NCI-H69 (cell line): ENCODE measurements around the gene CWC22.
"Not testable (repeated sequence)": the region's sequence is repeated elsewhere in the genome, so short reads cannot be mapped to it uniquely, and the experiment has no call there.

Experiments used
- DNase-seq: peaks from one replicate; lab custom pipeline; 2025; lab: John Stamatoyannopoulos, UW

Gene CWC22

DNA sequence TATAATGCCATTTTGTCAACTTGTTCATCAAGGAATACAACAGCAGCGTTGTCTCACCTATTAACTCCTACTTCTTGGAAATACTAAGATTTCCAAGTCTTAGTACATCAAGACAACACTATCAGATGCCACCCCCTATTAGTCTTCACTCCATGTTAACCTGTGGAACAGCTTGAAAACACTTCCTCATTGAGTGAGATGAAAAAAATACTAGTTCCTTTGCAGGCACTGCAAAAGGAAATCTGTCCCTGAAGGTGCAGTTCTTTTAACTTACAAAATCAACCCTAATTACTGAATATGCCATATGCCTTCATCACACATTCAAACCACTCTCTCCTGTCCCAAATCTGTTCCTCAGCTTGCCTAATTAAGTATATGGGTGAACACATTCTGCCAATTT is 4.0 kb downstream of the CWC22 start:
- no peak for DNase-seq

DNA sequence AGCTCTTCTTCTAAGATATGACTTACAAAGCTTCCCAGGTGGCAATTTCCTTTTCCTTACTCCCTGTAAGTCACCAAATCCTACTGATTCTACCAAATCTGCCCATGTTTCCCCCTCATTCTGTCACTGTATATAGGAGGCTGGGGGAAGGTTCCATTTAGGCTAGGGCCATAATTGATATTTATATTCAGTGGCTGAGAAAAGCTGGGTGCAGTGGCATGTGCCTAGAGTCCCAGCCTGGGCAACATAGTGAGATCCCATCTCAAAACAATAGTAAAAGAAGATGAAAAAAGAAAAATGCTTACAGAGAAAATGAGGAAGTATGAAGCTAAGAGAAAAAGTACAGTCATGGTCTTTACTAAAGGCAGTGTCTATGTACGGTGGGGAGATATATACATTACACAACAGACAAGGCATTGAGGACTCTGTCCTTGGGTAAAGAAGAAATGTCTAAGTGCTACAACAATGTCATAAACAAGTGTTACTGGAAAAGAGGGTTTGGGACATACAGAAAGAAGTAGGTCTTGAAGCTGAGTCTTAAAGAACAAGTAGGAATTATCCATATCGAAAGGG is 4.8 kb downstream of the CWC22 start:
- DNase-seq = no peak

DNA sequence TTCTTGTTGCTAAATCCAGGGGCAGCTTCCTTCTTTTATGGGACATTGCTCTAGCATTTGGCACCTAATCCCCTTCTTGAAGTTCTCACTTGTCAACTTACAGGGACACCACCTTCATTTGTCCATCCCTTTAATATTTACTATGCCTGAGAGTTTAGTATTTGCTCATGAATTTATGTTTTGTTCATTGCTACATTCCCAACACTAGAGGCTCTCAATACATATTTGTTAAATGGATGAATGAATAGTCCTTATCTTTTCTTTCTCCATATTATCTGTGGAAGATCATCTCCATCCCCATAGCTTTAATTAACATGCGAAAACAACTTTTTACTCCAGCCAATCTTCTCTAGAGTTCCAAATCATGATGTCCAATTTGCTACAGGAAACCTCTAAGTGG is 5.4 kb downstream of the CWC22 start:
- no peak for DNase-seq

DNA sequence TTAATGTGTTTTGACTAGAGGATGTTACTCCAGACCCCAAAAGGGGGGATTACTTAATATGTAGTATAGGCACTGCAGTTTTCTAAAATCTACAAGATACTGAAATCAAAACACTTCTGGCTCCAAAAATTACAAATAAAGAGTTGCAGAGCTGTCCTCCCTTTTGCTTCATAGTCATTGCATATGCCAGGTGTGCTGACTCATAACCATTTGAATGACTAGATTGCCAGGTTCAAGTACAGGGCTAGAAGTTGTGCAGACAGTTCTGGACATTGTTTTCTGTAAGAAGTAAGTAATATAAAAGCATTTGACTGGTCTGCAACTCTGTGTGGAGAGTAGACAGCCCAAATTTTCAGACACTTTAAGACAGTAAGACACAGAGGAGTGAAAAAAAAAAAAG is 6.7 kb downstream of the CWC22 start:
- peak; percentile 2 for DNase-seq

DNA sequence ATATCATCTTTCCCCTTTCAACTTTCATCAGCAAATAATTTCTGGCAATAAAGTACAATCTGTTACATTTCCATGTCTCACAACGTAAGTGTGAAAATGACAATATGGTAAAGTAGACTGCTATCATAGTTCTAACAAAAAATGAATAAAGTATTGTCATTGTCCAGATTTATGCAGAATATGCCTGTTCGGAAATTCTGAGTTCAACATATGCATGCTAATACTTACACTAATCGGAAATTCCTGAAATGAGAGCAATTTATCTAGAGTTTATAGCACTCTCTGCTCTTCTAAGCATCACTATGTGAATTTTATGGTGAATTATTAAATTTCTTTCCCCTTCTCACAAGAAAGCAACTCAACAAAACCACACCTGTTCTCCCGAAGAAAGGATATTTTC is 8.1 kb downstream of the CWC22 start:
- no peak for DNase-seq

DNA sequence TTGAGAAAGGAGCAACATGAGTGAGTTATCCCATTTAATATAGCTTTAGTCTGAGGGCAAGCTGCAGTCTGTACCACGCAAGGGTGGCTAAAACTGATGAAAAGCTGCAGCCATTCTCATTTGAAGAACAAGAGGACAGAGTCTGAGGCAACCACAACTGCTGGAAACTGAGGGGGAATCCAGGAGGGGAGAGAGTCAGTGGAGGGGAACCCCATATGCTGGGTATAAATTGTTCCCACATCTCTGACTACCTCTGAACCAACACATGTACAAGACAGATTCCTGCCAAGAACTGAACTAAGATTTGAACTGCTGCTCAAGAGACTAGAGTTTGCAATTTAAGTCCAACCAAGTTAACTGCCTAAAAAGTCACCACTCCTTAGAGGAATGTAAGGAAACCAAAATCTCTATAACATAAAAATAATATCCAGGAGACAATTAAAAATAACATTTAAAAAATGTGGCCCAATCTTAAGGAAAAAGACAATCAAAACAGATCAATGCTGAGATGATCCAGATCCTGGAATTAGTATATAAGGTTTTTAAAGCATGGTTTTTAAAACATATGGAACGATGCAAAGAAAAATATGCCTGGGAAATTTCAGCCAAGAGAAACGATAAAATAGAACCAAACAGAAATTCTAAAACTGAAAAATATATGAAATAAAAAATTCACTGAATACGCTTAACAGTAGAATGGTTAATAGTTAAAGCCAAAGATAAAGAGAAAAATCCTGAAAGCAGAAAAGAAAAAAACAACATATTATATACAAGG is 11.2 kb downstream of the CWC22 start:
- DNase-seq = no peak

DNA sequence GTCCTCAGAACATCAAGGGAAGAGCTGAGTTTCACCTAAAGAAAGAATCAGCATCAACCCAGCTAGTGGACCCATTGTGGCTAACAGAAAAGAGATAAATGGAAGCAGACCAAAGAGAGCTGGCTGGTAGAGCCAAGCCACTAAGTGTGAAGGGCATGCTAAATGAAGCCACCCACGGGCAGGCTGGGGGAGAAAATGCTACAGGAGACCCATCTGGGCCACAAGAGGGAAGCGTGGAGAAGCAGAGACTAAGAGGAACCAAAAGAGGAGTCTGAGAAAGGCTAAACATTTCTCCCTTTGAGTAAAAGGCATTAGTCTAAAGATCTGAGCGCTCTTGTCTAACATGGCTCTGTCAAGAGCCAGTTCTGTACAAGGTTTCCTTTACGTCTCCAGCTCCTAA is 15.8 kb downstream of the CWC22 start:
- DNase-seq = peak; percentile 7

DNA sequence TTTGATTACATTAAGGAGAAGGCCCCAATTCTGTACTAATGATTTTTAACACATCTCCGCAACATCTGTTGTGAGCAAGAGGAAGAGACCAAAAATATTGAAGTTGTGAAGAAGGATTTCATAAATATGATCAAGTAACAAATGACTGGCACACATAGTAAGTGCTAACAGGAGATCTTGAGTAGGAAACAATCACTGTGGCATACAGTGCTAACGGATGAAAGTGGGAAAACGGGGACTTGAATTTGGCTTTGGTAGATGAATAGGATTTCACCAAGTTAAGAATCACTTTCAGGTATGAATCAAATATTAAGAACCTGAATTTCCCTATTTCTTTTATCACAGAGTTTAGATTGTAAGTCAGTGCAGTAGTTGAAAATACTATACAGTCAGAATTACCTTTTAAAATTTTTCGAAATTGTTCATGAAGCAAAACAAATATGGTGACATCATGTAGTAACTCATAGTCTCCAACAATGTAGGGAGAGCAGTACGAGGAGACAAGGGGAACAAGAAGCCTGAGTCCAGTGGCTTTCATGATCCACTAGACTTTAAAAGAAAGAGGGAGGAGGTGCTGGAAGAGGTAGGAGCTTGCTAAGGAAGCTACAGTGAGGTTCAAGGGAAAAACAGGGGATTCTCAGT is 16.3 kb downstream of the CWC22 start:
- DNase-seq = no peak

DNA sequence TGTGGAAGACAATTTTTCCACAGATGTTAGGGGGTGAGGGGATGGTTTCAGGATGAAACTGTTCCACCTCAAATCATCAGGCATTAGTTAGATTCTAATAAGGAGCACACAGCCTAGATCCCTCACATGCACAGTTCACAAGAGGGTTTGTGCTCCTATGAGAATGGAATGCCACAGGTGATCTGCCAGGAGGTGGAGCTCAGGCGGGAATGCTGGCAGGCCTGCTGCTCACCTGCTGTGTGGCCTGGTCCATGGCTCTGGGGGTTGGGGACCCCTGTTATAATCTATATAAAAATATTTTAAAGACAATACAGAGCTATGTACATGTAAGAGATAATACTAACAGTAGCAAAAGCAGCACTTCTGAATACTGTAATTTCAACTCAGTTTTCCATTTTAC is 19.2 kb downstream of the CWC22 start:
- DNase-seq = no peak

DNA sequence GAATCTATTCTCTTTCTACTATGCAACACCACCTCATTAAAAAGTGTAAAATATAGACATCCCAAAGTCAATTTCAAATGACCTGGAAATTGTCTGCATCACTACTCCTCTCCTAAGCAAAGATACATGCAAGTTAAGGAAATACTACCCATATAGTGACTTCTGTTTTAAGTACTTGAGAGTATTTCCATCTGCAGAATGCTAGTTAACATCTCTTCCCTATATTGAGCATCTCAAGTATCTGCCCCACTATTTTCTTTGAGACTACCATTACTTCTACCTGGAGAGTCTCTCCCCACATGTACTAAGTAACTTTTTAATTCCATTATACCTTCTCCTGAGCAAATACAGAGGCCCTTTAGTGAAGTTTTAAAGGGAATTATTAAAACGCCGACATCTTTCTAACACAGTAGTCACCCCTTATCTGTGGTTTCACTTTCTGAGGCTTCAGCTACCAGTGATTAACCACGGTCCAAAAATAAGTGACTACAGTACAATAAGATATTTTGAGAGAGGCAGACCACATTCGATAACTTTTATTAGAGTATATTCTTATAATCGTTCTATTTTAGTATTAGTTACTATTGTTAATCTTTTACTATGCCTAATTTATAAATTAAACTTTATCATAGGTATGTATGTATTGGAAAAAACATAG is 21.8 kb downstream of the CWC22 start:
- DNase-seq = no peak

DNA sequence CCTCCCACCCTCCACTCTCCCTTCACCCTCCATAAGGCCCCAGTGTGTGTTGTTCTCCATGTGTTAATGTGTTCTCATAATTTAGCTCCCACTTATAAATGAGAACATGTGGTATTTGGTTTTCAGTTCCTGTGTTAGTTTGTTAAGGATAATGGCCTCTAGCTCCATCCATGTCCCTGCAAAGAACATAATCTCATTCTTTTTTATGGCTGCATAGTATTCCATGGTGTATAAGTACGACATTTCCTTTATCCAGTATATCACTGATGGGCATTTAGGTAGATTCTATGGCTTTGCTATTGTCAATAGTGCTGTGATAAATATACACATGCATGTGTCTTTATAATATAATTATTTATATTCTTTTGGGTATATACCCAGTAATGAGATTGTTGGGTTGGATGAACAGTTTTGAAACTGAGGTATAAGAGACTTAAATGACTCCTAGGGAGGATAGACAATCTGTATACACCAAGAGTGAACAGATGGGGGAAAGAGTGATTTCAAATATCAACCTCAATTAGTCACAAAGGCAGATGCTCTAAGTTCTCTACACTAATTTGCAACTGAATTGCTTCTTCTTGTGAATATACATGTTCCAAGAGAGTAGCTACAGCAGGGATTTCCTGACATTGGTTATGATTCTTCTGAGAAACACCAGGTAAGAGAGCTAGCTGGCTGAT is 23.7 kb downstream of the CWC22 start:
- DNase-seq = no peak

DNA sequence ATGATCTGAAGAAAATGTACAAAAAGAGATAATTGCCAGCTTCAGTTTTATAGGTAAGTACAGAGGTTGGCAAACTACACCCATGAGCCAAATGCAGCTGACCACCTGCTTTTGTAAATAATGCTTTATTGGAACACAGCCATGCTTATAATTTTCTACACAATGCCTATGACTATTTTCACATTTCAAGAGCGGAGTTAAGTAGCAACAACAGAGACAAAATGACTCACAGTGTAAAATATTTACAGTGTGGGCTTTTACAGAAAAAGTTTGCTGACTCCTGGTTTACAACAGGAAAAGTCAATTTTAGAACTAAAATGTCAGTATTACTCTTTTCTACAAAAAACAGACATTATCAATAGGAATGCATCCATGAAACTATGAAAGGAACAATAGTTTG is 26.0 kb downstream of the CWC22 start:
- DNase-seq = peak; percentile 57

DNA sequence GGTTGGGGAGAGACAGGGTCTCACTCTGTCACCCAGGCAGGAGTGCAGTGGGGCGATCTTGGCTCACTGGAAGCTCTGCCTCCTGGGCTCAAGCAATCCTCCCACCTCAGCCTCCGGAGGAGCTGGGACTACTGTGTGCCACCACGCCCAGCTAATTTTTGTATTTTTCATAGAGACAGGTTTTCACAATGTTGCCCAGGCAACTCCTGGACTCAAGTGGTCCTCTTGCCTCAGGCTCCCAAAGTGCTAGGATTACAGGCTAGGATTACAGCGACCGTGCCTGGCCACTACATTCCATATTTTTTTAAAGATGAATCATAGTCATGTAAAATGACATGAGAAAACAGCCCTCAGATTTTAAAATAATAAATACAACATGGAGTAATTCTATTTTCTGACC is 32.3 kb downstream of the CWC22 start:
- DNase-seq = no peak

DNA sequence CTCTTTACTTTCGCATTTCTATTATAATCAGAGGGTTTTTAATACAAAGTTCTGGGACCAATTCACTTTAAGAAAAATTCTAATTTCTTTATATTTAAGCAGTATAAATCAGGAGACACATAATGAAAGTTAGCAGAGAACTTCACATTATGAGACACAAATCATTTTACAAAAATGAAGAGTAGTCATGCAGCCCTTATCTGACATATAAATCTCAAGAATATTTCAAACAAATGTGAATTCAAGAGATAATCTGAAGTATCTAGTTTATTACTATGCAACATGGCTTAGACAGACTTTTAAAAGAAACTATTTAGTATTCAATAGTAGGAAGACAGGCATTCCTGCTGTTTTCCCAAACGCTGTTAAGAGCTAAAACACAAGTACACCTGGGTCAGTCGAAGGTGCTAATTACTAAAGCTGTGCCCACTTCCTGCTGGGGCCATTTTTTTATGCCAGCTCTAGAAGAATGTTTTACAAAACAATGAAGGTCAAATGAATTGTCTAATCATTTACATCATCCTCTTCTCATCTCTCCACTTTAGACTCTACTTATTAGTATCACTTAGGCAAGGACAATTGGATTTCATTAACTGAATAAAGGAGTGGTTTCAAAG is 40.2 kb downstream of the CWC22 start:
- DNase-seq = peak; percentile 23

DNA sequence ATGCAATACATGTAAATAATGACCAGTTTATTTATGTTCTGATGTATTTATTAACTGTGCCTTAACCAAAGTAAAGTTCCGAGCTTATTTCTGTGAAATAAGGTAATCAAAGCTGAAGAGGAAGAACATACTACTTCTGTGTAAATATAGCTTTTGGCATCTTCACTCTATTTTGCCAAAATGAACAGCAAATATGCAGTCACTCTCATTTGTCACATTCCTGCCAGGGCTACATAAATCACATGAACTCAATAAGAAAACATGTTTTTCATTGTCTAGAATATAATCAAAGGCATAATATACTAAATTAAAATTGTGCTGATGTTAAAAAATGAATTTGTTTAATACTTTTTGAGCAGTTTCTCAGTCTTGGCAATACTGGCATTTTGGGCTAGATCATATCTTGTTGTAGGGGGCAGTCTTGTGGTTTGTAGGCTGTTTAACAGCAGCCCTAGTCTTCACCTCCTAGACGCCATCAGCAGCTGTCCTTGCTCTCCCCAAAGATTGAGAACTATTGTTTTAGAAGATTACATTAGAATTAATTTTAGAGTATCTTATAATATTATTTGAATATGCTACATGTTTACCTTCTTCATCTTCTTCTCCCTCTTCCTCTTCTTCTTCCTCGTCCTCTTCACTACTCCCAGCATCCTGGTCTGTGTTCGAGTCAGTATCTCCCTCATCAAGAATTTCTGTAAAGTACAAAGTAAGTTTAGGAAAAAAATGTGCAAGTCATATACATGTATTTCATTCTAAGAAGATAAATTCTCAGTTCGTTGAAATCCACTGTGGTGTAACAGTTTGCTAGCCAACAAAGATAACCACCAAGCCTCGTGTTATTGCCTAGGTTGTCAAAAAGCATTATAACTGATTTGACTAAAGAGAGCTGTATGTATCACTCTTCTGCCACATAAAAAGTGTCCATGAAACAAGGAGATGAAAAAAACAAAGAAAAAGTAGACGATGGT is 41.5 kb downstream of the CWC22 start:
- no peak for DNase-seq

DNA sequence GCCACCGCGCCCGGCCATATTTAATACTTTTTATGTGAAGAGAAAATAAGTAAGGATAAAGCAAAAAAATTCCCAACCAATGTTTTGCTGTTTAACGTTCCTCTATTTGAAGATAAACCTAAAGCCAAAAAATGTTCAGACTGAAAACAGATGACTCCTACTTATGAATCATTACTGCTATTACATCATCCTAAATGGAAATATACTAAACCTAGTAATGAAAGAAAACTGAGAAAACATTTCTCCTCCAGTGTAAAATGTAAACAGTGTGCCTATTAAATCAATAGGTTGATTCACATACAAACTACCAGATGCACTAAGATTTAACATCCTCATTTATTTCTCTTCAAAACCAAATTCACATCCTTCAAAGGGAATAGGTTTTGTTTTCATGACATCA is 43.5 kb downstream of the CWC22 start:
- DNase-seq = no peak

DNA sequence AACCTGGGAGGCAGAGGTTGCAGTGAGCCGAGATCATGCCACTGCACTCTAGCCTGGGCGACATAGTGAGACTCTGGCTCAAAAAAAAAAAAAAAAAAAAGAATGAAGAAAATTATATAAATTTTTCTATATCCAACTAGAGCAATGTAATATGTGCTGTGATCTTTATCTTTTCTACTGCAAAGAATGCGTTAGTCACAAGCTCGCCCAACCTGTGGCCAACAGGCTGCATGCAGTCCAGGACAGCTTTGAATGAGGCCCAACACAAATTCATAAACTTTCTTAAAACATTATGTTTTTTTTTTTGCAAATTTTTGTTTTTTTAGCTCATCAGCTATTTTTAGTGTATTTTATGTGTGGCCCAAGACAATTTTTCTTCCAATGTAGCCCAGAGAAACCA is 48.8 kb downstream of the CWC22 start:
- not testable (repeated sequence) for DNase-seq

DNA sequence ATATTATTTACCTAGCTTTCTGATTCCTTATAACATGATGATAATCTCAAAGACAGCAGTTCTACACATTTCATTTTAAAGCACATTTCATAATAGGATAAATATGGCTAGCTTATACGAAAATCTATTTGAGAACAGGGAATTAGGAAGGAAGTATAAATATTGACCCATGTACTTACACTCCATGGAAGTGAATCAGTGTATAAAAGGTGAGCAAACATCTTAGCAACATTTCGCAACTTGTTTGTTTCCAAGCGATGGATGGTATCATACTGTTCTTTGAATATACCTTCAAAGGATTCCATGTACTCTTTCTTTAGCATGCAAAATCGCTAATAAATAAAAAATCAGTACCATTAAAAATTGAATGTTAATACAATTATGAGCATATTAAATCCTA is 53.1 kb downstream of the CWC22 start:
- no peak for DNase-seq

DNA sequence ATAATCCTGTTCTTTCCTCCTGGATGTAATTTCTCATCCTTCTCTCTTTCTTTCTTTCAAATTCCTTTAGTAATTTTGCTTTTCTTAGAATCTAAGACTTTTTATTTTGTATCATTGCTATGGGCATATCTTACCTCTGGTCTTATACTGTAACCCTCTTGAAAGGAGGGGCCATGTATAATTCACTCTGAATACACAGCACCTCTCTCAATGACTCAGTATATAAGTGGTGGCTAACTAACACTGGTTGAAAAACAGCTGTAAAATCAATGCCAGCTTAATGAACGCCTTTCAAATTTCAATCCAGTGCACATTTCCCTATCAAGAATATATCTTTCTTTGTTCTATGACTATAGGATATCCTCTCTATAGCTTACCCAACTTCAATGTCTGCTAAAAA is 53.7 kb downstream of the CWC22 start:
- DNase-seq = no peak

DNA sequence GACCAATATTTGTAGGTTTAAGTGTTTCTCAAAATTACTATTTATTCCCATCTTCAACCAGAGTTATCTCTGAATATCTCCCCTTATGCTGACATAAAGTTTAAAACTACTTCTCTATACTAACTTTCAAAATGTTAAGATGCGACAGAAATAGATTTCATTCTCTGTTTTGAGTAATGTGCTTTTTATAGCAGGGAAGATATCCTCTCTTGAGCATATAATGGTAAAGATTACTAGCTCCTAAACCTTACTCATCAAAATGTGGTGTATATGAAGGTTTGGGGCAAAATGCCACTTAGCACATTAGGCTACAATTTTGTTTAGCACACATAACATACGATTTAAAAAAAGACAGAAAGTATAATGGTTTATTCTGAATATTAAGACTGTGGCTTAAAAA is 54.4 kb downstream of the CWC22 start:
- no peak for DNase-seq

DNA sequence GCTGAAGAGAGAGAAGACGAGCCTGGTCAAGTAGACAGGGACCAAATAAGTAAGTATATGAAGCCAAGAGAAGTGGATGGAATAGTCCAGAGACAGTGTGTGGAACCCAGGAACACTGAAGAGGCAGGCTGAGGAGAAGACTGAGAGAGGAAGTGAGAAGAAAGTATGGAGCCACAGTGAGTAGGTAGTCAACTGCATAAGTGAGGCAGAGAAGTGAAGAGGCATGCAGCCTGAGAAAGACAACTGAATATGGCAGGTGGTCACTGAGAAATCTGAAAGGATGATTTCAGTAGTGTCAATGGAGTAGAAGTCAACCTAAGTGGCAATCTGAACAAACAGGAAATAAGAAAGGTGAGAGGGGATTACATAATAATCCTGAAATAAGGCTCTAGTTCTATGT is 55.4 kb downstream of the CWC22 start:
- DNase-seq = no peak
